GM18517 (cell line): ENCODE results near the gene RABGAP1L.
"Not testable (repeated sequence)": the region's sequence is repeated elsewhere in the genome, so short reads cannot be mapped to it uniquely, and the experiment has no call there.

Experiments used
- ATAC-seq: cut with Tn5 transposase; IDR thresholded peaks from one replicate; pipeline ENCODE4 v1.9.1; 2021; ENCODE audit warnings: mild to moderate bottlenecking, moderate library complexity; ENCODE audit not compliant: unreplicated experiment

Gene RABGAP1L

GRCh38 chr1:174543421-174543820 is 384.1 kb downstream of the RABGAP1L start:
- not testable (repeated sequence) for ATAC-seq

GRCh38 chr1:174550296-174550695 is 391.0 kb downstream of the RABGAP1L start:
- ATAC-seq: no peak

- no peak for ATAC-seq
These were observed 397.1 kb downstream of the RABGAP1L start for GRCh38 chr1:174556392-174556791.

GRCh38 chr1:174568551-174568950 is 409.2 kb downstream of the RABGAP1L start:
- no peak for ATAC-seq

- ATAC-seq: no peak
These were observed 409.9 kb downstream of the RABGAP1L start for GRCh38 chr1:174569240-174569639.

GRCh38 chr1:174572771-174573170 is 413.5 kb downstream of the RABGAP1L start:
- ATAC-seq: no peak

- ATAC-seq: not testable (repeated sequence)
These were observed 416.8 kb downstream of the RABGAP1L start for GRCh38 chr1:174576120-174576519.

- no peak for ATAC-seq
These were observed 418.4 kb downstream of the RABGAP1L start for GRCh38 chr1:174577681-174578080.

GRCh38 chr1:174580801-174581200 is 421.5 kb downstream of the RABGAP1L start:
- no peak for ATAC-seq

- ATAC-seq: no peak
These were observed 424.0 kb downstream of the RABGAP1L start for GRCh38 chr1:174583316-174583715.

GRCh38 chr1:174584071-174584470 is 424.8 kb downstream of the RABGAP1L start:
- ATAC-seq: no peak

- ATAC-seq: not testable (repeated sequence)
These were observed 429.3 kb downstream of the RABGAP1L start for GRCh38 chr1:174588618-174589017.

- ATAC-seq: no peak
These were observed 445.9 kb downstream of the RABGAP1L start for GRCh38 chr1:174605198-174605597.

- ATAC-seq: no peak
These were observed 447.2 kb downstream of the RABGAP1L start for GRCh38 chr1:174606471-174606870.

- not testable (repeated sequence) for ATAC-seq
These were observed 458.6 kb downstream of the RABGAP1L start for GRCh38 chr1:174617905-174618304.

GRCh38 chr1:174623324-174624035 is 464.2 kb downstream of the RABGAP1L start:
- no peak for ATAC-seq

- no peak for ATAC-seq
These were observed 467.0 kb downstream of the RABGAP1L start for GRCh38 chr1:174626031-174627025.

- no peak for ATAC-seq
These were observed 478.2 kb downstream of the RABGAP1L start for GRCh38 chr1:174637487-174637886.

- ATAC-seq: no peak
These were observed 480.1 kb downstream of the RABGAP1L start for GRCh38 chr1:174639461-174639860.

- ATAC-seq: no peak
These were observed 481.5 kb downstream of the RABGAP1L start for GRCh38 chr1:174640783-174641182.

- no peak for ATAC-seq
These were observed 483.1 kb downstream of the RABGAP1L start for GRCh38 chr1:174642393-174642792.

- no peak for ATAC-seq
These were observed 483.9 kb downstream of the RABGAP1L start for GRCh38 chr1:174643206-174643605.
